Erythroblast (primary cell): ENCODE data around the gene PKNOX1.

Experiments
- GATA1 ChIP-seq: IDR thresholded peaks from 2 replicates; pipeline ENCODE4 v1.6.1; 2011; ENCODE audit warnings: low read depth, mild to moderate bottlenecking, control low read depth, low read length, moderate library complexity
- POLR2A ChIP-seq: IDR thresholded peaks from 2 replicates; pipeline ENCODE4 v1.6.1; 2011; ENCODE audit warnings: mild to moderate bottlenecking, low read length

DNA sequence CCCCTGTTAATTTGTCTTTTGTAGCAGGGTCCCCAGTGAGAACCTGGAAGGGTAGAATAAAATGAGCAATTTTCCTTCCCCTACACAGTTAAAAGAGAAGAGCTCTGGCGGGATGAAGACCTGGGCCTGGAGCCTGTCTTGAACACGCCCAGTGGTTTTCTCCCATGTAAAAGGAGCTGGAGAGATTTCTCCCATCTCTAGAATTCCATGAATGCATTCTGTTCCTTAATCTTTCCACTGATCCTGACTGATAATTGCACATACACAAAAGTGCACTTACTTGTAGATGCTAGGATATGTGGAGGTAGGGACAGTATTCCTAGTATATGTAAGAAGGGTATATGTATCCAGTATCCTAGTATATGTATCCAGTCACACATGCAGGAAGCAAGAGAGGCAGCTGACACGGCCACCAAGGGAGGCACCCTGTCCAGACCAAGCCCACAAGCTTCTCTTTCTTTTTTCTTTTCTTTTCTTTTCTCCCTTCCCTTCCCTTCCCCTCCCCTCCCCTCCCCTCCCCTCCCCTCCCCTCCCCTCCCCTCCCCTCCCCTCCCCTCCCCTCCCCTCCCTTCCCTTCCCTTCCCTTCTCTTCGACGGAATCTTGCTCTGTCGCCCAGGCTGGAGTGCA is 11.9 kb upstream of the PKNOX1 start:
- no peak for TF ChIP-seq POLR2A
- TF ChIP-seq GATA1: no peak
